ENCODE results near the gene AKR1A1.

GRCh38 chr1:45531873-45532272, 18.8 kb upstream of the AKR1A1 start:
- TF ChIP-seq CTCF (IDR thresholded peaks at IDR 0.05; ENCODE audit: extremely low read depth in 1 of 2, insufficient read depth in 1 of 2, low read depth in 1 of 2, low read length in 2 of 2) = no peak
- no peak for TF ChIP-seq MYC (IDR thresholded peaks at IDR 0.05; ENCODE audit: low read depth, low read length)
- no peak for TF ChIP-seq GATA2 (IDR thresholded peaks at IDR 0.05; ENCODE audit: insufficient read depth, insufficient read length, low read depth, low read length)
- no peak for TF ChIP-seq EZH2 (IDR thresholded peaks at IDR 0.05; ENCODE audit: borderline replicate concordance, low read depth, low read length, severe bottlenecking)
- TF ChIP-seq POLR2A (IDR thresholded peaks at IDR 0.05; ENCODE audit: low read depth, low read length) = no peak
- no peak for TF ChIP-seq MAX (IDR thresholded peaks at IDR 0.05; ENCODE audit: insufficient read depth, insufficient read length)

Measured in endothelial cell of umbilical vein (primary cell).